Measurements from ENCODE around the gene SLC4A1AP. TPM values are rescaled to one million over a fixed set of nuclear protein-coding genes. Genes with fewer than 3 reads are reported as not detected.

Gene SLC4A1AP
- total RNA-seq, 1 donor, result 31.1 TPM

GRCh38 chr2:27741673-27742072 lies 78.0 kb downstream of the SLC4A1AP start:
- DNase-seq (ENCODE audit: low read depth), result no peak
- no peak for TF ChIP-seq CTCF (IDR thresholded peaks at IDR 0.05; ENCODE audit: insufficient read depth, low read depth, low read length)
- no peak overlapping the region for H3K4me3 ChIP-seq (ENCODE audit: low read depth, low read length)

GRCh38 chr2:27742571-27742970 lies 78.9 kb downstream of the SLC4A1AP start:
- H3K4me3 ChIP-seq (ENCODE audit: low read depth, low read length), result no peak overlapping the region
- DNase-seq (ENCODE audit: low read depth), result no peak
- TF ChIP-seq CTCF (IDR thresholded peaks at IDR 0.05; ENCODE audit: insufficient read depth, low read depth, low read length), result no peak

Small RNAs within 50 kb of the gene (small RNA-seq; reads per million reads assigned to genes)
- not detected for gene RF00340

Other genes with a start within 250 kb of the SLC4A1AP start
- 110 and 125 TPM in 2 replicates for gene NRBP1, start 235.3 kb upstream of the SLC4A1AP start, total RNA-seq
- gene KRTCAP3, start 221.5 kb upstream of the SLC4A1AP start, total RNA-seq, result not detected in 2 replicates
- 18.0 and 18.1 TPM in 2 replicates for gene IFT172, start 174.1 kb upstream of the SLC4A1AP start, total RNA-seq
- 8.6 and 11.6 TPM in 2 replicates for gene FNDC4, start 168.7 kb upstream of the SLC4A1AP start, total RNA-seq
- gene GCKR, start 167.1 kb upstream of the SLC4A1AP start, total RNA-seq, result 0.32 TPM in 1 of 2 replicates, not detected in the other
- 23.2 and 33.2 TPM in 2 replicates for gene ZNF512, start 80.8 kb upstream of the SLC4A1AP start, total RNA-seq
- 1.3 and 1.9 TPM in 2 replicates for gene CCDC121, start 34.9 kb upstream of the SLC4A1AP start, total RNA-seq
- 34.5 and 35.0 TPM in 2 replicates for gene GPN1, start 34.8 kb upstream of the SLC4A1AP start, total RNA-seq
- 36.1 and 38.4 TPM in 2 replicates for gene SUPT7L, start 275 bp upstream of the SLC4A1AP start, total RNA-seq
- gene MRPL33, start 107.8 kb downstream of the SLC4A1AP start, total RNA-seq, result 112 and 119 TPM in 2 replicates
- gene RBKS, start 226.5 kb downstream of the SLC4A1AP start, total RNA-seq, result 1.3 TPM in 2 replicates
- gene BABAM2, start 226.8 kb downstream of the SLC4A1AP start, total RNA-seq, result 28.5 and 29.0 TPM in 2 replicates

Data from fibroblast of villous mesenchyme (primary cell).